Loucy (cell line): ENCODE data around the gene GRK3.
A peak's percentile ranks its signal among the peaks of the same experiment; 100 is the strongest.

ENCODE experiments used
- H2AFZ ChIP-seq: fragments of 200-600 bp; sonication (generic); 2 replicates; pipeline ENCODE4 v1.6.0; 2016; ENCODE audit warnings: antibody characterized with exemption, mild to moderate bottlenecking, low read length, moderate library complexity
- H3F3A ChIP-seq: fragments of 200-600 bp; 2 replicates; pipeline ENCODE4 v1.6.0; 2016; ENCODE audit warnings: antibody characterized with exemption, low read depth, mild to moderate bottlenecking
- H3K27me3 ChIP-seq: fragments of 200-600 bp; sonication (generic); 2 replicates; pipeline ENCODE4 v1.6.1; 2014; ENCODE audit warnings: low read length, mild to moderate bottlenecking; ENCODE audit not compliant: insufficient read depth, poor library complexity, severe bottlenecking
- H3K36me3 ChIP-seq: fragments of 200-600 bp; sonication (generic); 2 replicates; pipeline ENCODE4 v1.6.1; 2016; ENCODE audit warnings: low read length; ENCODE audit not compliant: insufficient read depth
- H3K4me1 ChIP-seq: fragments of 200-600 bp; sonication (generic); 2 replicates; pipeline ENCODE4 v1.5.1; 2014; ENCODE audit warnings: low read length, mild to moderate bottlenecking; ENCODE audit not compliant: insufficient read depth, poor library complexity, severe bottlenecking
- H3K4me2 ChIP-seq: fragments of 200-600 bp; sonication (generic); 2 replicates; pipeline ENCODE4 v1.6.0; 2014; ENCODE audit warnings: antibody characterized with exemption, low read length, low read depth, mild to moderate bottlenecking; ENCODE audit not compliant: poor library complexity, severe bottlenecking
- H3K4me3 ChIP-seq: fragments of 200-600 bp; sonication (generic); 2 replicates; pipeline ENCODE4 v1.5.1; 2014; ENCODE audit warnings: low read length, mild to moderate bottlenecking, mixed read lengths; ENCODE audit not compliant: poor library complexity, severe bottlenecking
- H3K79me2 ChIP-seq: fragments of 200-600 bp; sonication (generic); 2 replicates; pipeline ENCODE4 v1.6.1; 2014; ENCODE audit warnings: low read length; ENCODE audit not compliant: insufficient read depth
- H3K9ac ChIP-seq: fragments of 200-600 bp; sonication (generic); 2 replicates; pipeline ENCODE4 v1.6.0; 2014; ENCODE audit warnings: mild to moderate bottlenecking, low read depth, low read length, moderate library complexity; ENCODE audit not compliant: poor library complexity, severe bottlenecking
- H3K9me2 ChIP-seq: fragments of 200-600 bp; sonication (generic); replicated peaks from 2 replicates; pipeline ENCODE4 v1.6.1; 2016; ENCODE audit warnings: low read depth, low read length, mixed read lengths
- H3K9me3 ChIP-seq: fragments of 200-600 bp; sonication (generic); 2 replicates; pipeline ENCODE4 v1.6.1; 2014; ENCODE audit warnings: mild to moderate bottlenecking, antibody characterized with exemption, low read length, low read depth; ENCODE audit not compliant: insufficient read depth
- H4K20me1 ChIP-seq: fragments of 200-600 bp; sonication (generic); 2 replicates; pipeline ENCODE4 v1.6.0; 2014; ENCODE audit warnings: antibody characterized with exemption, low read length, mild to moderate bottlenecking; ENCODE audit not compliant: insufficient read depth, poor library complexity, severe bottlenecking
- CTCF ChIP-seq: fragments of 200-600 bp; sonication (generic); conservative IDR thresholded peaks from 2 replicates; pipeline ENCODE4 v1.5.1; 2014; ENCODE audit warnings: mild to moderate bottlenecking, antibody characterized with exemption, low read length
- EZH2phosphoT487 ChIP-seq: fragments of 200-600 bp; IDR thresholded peaks from 2 replicates; pipeline ENCODE4 v1.6.1; 2018; ENCODE audit warnings: antibody characterized with exemption, mild to moderate bottlenecking, moderate library complexity, borderline replicate concordance

GRK3 gene

GRCh38 chr22:25726241-25726640 lies 161.8 kb downstream of the GRK3 start:
- Histone ChIP-seq H3K79me2 (no peaks in the 10 kb centered on the region), H3K9me3 (no peaks in the 10 kb centered on the region), H2AFZ (no peak overlapping the region)

GRCh38 chr22:25728071-25728470 lies 163.6 kb downstream of the GRK3 start:
- Histone ChIP-seq H3K4me3 (no peak overlapping the region), H3K4me2 (no peak overlapping the region), H3K27me3 (no peaks in the 10 kb centered on the region), H2AFZ (no peak overlapping the region), H3K79me2 (no peaks in the 10 kb centered on the region), H4K20me1 (no peaks in the 10 kb centered on the region), H3K4me1 (peaks cover 61% of the 10 kb centered on the region), H3K36me3 (peaks cover 12% of the 10 kb centered on the region; the same call in 1 of the 2 replicates), H3K9ac (no peak overlapping the region), H3F3A (peaks cover 6% of the 10 kb centered on the region; the same call in 1 of the 2 replicates), H3K9me3 (no peaks in the 10 kb centered on the region), H3K9me2 (no peaks in the 10 kb centered on the region)
- no peak for TF ChIP-seq EZH2phosphoT487
- TF ChIP-seq CTCF = no peak

More at GRCh38 chr22:25726241-25726640, 161.8 kb downstream of the GRK3 start:
- Histone ChIP-seq H3K27me3 (no peaks in the 10 kb centered on the region), H4K20me1 (no peaks in the 10 kb centered on the region), H3K4me3 (no peak overlapping the region), H3K4me2 (peak overlapping the region; percentile 3), H3K4me1 (peaks cover 49% of the 10 kb centered on the region), H3F3A (peaks cover 6% of the 10 kb centered on the region; the same call in 1 of the 2 replicates), H3K9me2 (no peaks in the 10 kb centered on the region), H3K9ac (peak overlapping the region; percentile 10), H3K36me3 (peaks cover 28% of the 10 kb centered on the region; the same call in 1 of the 2 replicates)
- TF ChIP-seq CTCF (no peak), EZH2phosphoT487 (no peak)

- Histone ChIP-seq H3K9me2 (no peaks in the 10 kb centered on the region), H3K4me3 (no peak overlapping the region), H3K79me2 (no peaks in the 10 kb centered on the region), H3K4me1 (peaks cover 65% of the 10 kb centered on the region), H3K27me3 (no peaks in the 10 kb centered on the region), H3F3A (peaks cover 6% of the 10 kb centered on the region; the same call in 1 of the 2 replicates), H2AFZ (no peak overlapping the region), H3K9me3 (0 out of 2 replicates have a peak, but pooled peaks cover 2% of the 10 kb centered on the region), H3K36me3 (0 out of 2 replicates have a peak, but pooled peaks cover 4% of the 10 kb centered on the region), H4K20me1 (no peaks in the 10 kb centered on the region), H3K4me2 (peak overlapping the region; percentile 26), H3K9ac (peak overlapping the region; percentile 29)
- TF ChIP-seq EZH2phosphoT487 = no peak
- no peak for TF ChIP-seq CTCF
Observed at GRCh38 chr22:25729016-25729995, 164.8 kb downstream of the GRK3 start.
